Mononuclear cell (primary cell): ENCODE measurements around the gene OIT3. TPM values are rescaled to one million over a fixed set of nuclear protein-coding genes. Genes with fewer than 3 reads are reported as not detected.
"Not testable (repeated sequence)": the region's sequence is repeated elsewhere in the genome, so short reads cannot be mapped to it uniquely, and the experiment has no call there.

Experiments used
- H3K27me3 ChIP-seq: 2 replicates; pipeline ENCODE4 v1.6.0; 2011; ENCODE audit warnings: low read length, control low read depth; ENCODE audit not compliant: insufficient read depth
- H3K4me1 ChIP-seq: 2 replicates; pipeline ENCODE4 v1.5.1; 2011; ENCODE audit warnings: mild to moderate bottlenecking, low read length, control low read depth; ENCODE audit not compliant: insufficient read depth
- H3K4me3 ChIP-seq: 2 replicates; pipeline ENCODE4 v1.5.1; 2011; ENCODE audit warnings: mild to moderate bottlenecking, low read length, moderate library complexity
- H3K9me3 ChIP-seq: 2 replicates; pipeline ENCODE4 v1.5.1; 2011; ENCODE audit warnings: low read depth, mild to moderate bottlenecking, control low read depth, low read length
- total RNA-seq: library from RNA; depleted of rRNA; stranded (reverse); fragments of >200 nt; gene quantifications from one replicate; pipeline ENCODE4 v1.2.3, GENCODE V29; 2012

OIT3 gene
- total RNA-seq, 1 donor, result 0.21 TPM

DNA sequence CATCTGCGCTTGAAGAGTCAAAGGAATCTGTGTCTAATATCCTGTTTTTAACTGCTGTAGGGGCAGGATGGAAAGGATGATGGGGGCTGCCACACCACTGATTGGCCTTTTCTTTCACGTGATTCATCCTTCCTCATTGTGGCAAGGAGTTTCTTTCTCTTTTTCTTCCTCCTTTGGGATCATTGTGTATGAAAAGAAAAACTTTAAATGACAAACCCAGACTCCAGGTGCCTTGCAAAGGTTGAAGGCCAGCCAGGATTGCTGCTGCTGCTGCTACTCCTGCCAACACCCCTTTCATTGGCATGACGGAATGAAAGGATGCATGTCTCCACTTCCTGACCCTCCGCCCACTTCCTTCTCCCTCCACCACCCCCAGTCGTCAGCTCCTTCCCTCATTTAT, 6.5 kb upstream of the OIT3 start:
- no peaks in the 10 kb centered on the region for H3K9me3 ChIP-seq
- peak overlapping the region; percentile 25 for H3K4me3 ChIP-seq

DNA sequence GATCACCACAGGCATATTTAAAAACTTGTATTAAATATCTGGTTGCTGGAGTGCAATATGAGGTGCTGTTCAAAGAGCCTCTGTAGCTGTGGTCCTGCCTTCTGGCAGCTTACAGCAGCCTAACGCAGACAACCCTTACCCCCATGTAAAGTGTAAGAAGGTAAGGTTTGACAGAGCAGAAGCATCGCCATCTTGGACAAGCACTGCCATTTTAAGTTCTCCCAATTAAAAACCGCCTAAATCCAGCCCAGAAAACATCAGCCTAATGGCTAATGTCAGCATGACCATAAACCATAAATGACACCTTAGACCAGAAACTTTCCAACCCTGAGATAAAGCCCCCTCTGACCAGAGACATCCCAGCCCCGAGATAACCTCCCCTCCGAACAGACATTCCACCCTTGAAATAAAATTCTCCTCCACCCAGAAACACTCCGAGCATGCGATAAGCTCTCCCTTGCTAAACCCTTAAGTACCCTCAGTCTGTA, 5.3 kb upstream of the OIT3 start:
- Histone ChIP-seq H3K4me1 (peaks cover 11% of the 10 kb centered on the region), H3K27me3 (no peaks in the 10 kb centered on the region), H3K4me3 (no peak overlapping the region), H3K9me3 (no peaks in the 10 kb centered on the region)

More for the DNA sequence above, 6.5 kb upstream of the OIT3 start:
- H3K4me1 ChIP-seq, result peaks cover 11% of the 10 kb centered on the region
- no peaks in the 10 kb centered on the region for H3K27me3 ChIP-seq

- Histone ChIP-seq H3K9me3 (no peaks in the 10 kb centered on the region), H3K4me1 (peaks cover 11% of the 10 kb centered on the region), H3K4me3 (no peak overlapping the region), H3K27me3 (no peaks in the 10 kb centered on the region)
These were observed 4.1 kb upstream of the OIT3 start for GRCh38 chr10:72889391-72889831.

GRCh38 chr10:72890086-72890485, 3.5 kb upstream of the OIT3 start:
- H3K9me3 ChIP-seq, result no peaks in the 10 kb centered on the region
- H3K4me1 ChIP-seq, result peaks cover 11% of the 10 kb centered on the region
- H3K4me3 ChIP-seq, result no peak overlapping the region
- no peaks in the 10 kb centered on the region for H3K27me3 ChIP-seq

DNA sequence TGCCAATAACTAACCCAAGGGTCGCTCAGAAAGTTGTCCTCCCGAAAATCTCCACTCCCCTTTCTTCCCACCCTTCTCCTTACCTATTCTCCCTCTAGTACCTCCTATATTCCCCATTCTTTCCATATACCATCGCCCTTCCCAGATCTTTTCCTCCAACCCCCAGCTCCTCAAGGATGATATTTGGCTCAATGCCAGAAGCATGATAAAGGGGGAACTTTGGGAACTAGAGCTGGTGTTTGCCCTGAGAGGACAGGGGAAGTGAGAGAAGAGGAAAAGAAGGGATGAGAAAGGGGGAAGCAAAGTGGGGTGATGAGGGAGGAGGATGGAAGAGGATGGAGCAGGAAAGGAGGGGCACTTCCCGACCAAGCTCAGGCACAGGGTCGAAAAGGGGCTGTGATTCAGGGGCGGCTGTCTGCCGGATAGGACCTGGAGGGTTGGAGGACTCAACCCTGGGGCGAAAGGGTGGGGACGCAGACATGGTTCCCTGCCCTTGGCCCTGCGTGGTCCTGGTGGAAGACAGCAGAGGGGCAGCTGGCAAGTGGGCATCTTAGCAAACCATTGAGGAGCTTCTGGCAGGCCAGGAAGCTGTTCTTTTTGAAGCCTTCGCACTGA, 1.8 kb downstream of the OIT3 start:
- no peaks in the 10 kb centered on the region for H3K27me3 ChIP-seq
- no peaks in the 10 kb centered on the region for H3K4me1 ChIP-seq
- H3K9me3 ChIP-seq, result no peaks in the 10 kb centered on the region
- no peak overlapping the region for H3K4me3 ChIP-seq

GRCh38 chr10:72898616-72899015, 5.1 kb downstream of the OIT3 start:
- H3K4me1 ChIP-seq, result no peaks in the 10 kb centered on the region

DNA sequence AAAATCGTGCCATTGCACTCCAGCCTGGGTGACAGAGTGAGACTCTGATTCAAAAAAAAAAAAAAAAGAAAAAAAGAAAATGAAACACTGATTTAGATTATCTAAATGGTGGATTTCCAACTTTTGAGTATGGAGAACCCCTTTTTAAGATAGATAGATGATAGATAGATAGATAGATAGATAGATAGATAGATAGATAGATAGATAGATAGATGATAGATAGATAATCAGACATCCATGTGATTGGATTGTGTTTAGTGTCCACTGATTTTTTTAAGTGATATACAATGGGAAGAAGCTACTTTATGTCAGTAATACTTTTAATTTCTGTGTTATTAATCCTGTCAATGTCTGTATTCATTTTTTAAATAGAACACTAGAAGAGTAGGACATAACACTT, 6.0 kb downstream of the OIT3 start:
- Histone ChIP-seq H3K4me1 (no peaks in the 10 kb centered on the region), H3K4me3 (no peak overlapping the region), H3K27me3 (no peaks in the 10 kb centered on the region), H3K9me3 (no peaks in the 10 kb centered on the region)

More at GRCh38 chr10:72898616-72899015, 5.1 kb downstream of the OIT3 start:
- Histone ChIP-seq H3K27me3 (no peaks in the 10 kb centered on the region), H3K4me3 (no peak overlapping the region), H3K9me3 (no peaks in the 10 kb centered on the region)

GRCh38 chr10:72903941-72904446, 10.5 kb downstream of the OIT3 start:
- H3K4me1 ChIP-seq, H3K4me3 ChIP-seq, H3K9me3 ChIP-seq, H3K27me3 ChIP-seq: not testable (repeated sequence)

DNA sequence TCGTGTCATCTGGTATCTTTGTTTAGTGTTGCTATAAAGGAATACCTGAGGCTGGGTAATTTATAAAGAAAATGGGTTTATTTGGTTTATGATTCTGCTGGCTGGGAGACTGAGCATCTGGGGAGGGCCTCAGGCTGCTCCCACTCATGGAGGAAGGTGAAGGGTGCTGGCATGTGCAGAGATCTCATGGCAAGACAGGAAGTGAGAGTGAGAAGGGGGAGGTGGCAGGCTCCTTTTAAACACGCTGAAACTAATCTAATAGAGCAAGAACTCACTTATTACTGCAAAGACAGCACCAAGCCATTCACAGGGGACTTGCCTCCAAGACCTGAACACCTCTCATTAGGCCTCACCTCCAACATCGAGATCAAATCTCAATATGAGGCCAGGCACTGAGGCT, 11.3 kb downstream of the OIT3 start:
- H3K27me3 ChIP-seq, result no peaks in the 10 kb centered on the region
- no peaks in the 10 kb centered on the region for H3K4me1 ChIP-seq
- H3K4me3 ChIP-seq, result no peak overlapping the region
- no peaks in the 10 kb centered on the region for H3K9me3 ChIP-seq

DNA sequence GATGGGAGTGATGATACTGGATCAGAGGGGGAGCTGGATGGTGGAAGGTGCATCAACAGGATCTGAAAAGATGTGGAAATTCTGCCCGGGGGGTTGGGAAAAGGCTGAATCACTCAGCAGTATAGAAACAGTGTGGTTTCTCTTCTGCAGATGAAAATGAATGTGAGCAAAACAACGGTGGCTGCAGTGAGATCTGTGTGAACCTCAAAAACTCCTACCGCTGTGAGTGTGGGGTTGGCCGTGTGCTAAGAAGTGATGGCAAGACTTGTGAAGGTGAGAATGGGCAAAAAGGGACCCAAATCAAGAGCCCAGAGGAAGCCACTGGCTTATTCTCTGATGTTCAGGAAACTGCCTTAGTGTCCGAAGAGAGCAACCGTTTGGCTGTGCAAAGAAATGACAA, 12.9 kb downstream of the OIT3 start:
- no peaks in the 10 kb centered on the region for H3K9me3 ChIP-seq

GRCh38 chr10:72910705-72911104, 17.2 kb downstream of the OIT3 start:
- no peak overlapping the region for H3K4me3 ChIP-seq
- H3K9me3 ChIP-seq, result no peaks in the 10 kb centered on the region
- no peaks in the 10 kb centered on the region for H3K4me1 ChIP-seq
- no peaks in the 10 kb centered on the region for H3K27me3 ChIP-seq

More for the DNA sequence above, 12.9 kb downstream of the OIT3 start:
- H3K4me1 ChIP-seq, result no peaks in the 10 kb centered on the region
- H3K4me3 ChIP-seq, result no peak overlapping the region
- no peaks in the 10 kb centered on the region for H3K27me3 ChIP-seq

- Histone ChIP-seq H3K27me3 (no peaks in the 10 kb centered on the region), H3K4me3 (no peak overlapping the region), H3K4me1 (no peaks in the 10 kb centered on the region), H3K9me3 (no peaks in the 10 kb centered on the region)
These were observed 18.2 kb downstream of the OIT3 start for GRCh38 chr10:72911758-72912157.

DNA sequence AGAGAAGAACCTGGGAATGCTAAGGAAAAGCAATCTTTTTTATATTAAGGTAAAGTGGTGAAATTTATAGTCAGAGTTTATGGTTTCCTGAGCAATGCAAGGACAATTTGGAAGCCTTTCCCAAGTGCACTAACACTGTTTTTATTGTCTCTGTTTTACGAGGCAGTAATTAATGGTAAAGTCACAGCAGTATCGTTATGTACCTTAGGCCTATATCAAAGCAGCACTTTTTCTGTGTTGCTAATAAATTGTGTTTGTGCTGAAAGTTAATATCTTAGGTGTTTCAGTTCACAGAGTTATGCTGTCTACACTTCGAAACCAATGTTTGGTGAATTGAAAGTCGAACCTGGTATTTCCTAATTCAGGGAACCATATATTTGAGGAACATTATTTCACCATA, 19.2 kb downstream of the OIT3 start:
- Histone ChIP-seq H3K9me3 (no peaks in the 10 kb centered on the region), H3K4me1 (no peaks in the 10 kb centered on the region), H3K27me3 (no peaks in the 10 kb centered on the region), H3K4me3 (no peak overlapping the region)

- H3K27me3 ChIP-seq, result no peaks in the 10 kb centered on the region
- H3K9me3 ChIP-seq, result no peaks in the 10 kb centered on the region
- H3K4me3 ChIP-seq, result no peak overlapping the region
- H3K4me1 ChIP-seq, result no peaks in the 10 kb centered on the region
These were observed 19.7 kb downstream of the OIT3 start for GRCh38 chr10:72913287-72913686.

DNA sequence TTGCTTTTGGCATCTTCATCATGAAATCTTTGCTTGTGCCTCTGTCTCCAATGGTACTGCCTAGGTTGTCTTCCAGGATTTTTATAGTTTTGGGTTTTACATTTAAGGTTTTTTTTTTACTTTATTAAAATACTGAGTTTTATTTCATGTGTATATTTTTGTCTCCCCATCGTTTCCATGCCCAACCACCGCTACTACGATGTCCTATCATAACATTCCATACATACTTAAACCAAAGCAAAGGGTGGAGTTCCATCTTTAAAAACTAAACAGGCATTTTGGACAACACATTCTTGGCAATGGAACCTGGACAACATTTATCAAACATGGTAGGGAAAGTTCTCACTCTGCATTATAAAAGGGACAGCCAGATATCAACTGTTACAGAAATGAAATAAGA, 23.7 kb downstream of the OIT3 start:
- H3K9me3 ChIP-seq, H3K4me1 ChIP-seq, H3K4me3 ChIP-seq, H3K27me3 ChIP-seq: not testable (repeated sequence)

DNA sequence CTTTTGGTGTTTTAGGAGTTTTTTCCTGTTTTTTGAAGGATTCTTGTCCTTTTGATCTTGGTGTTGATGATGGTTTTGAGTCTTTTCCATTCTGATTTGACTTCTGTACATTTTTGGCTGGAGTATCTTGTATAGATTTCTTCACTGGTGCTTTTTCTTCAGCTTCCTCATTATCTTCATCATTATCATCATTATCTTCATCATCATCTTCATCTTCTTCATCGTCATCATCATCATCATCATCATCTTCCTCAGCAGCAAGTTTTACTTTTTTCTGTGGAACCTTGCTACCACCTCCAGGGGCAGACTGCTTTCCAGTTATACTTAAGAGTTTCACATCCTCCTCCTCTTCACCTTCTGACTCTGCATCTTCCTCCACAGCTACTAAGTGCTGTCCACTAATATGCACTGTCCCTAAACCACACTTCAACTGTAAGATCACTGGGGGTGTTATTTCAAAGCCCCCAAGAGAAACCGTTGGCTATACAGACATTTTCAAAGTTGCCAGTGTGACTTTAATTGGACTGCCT, 24.3 kb downstream of the OIT3 start:
- not testable (repeated sequence) for H3K4me1 ChIP-seq, H3K9me3 ChIP-seq, H3K27me3 ChIP-seq, H3K4me3 ChIP-seq
